C4-2B (cell line): ENCODE measurements around the gene PSMB2.
"Not testable (repeated sequence)": the region's sequence is repeated elsewhere in the genome, so short reads cannot be mapped to it uniquely, and the experiment has no call there.

Experiments used
- H3K27ac ChIP-seq: fragments of 450-650 bp; 2 replicates; pipeline ENCODE4 v1.5.1; 2017
- CTCF ChIP-seq: fragments of 450-650 bp; conservative IDR thresholded peaks from 2 replicates; pipeline ENCODE4 v1.5.1; 2017; ENCODE audit warnings: mild to moderate bottlenecking
- ZFX ChIP-seq: fragments of 450-650 bp; IDR thresholded peaks from 2 replicates; pipeline ENCODE4 v1.6.1; 2017

Gene PSMB2

GRCh38 chr1:35641233-35641866 lies at the start of gene PSMB2:
TSS of gene PSMB2 (minus strand) at chr1:35641526. CDS start at chr1:35641432, 94 bp downstream.
- TF ChIP-seq ZFX: peak; percentile 93
- no peak for TF ChIP-seq CTCF
- peak within 1 kb of the TSS; percentile 85 for H3K27ac ChIP-seq

GRCh38 chr1:35691080-35691479 lies 49.8 kb upstream of the PSMB2 start:
- no peak overlapping the region for H3K27ac ChIP-seq
- no peak for TF ChIP-seq CTCF
- TF ChIP-seq ZFX: no peak

- not testable (repeated sequence) for H3K27ac ChIP-seq
Measured at GRCh38 chr1:35690103-35690502, 48.8 kb upstream of the PSMB2 start.

GRCh38 chr1:35688161-35688560 lies 46.8 kb upstream of the PSMB2 start:
- TF ChIP-seq ZFX: no peak
- no peak for TF ChIP-seq CTCF
- H3K27ac ChIP-seq: no peak overlapping the region

GRCh38 chr1:35683012-35683411 lies 41.7 kb upstream of the PSMB2 start:
- H3K27ac ChIP-seq: no peak overlapping the region
- no peak for TF ChIP-seq ZFX
- TF ChIP-seq CTCF: no peak

- TF ChIP-seq ZFX (no peak), CTCF (no peak)
- H3K27ac ChIP-seq: no peak overlapping the region
Measured at GRCh38 chr1:35680271-35680670, 38.9 kb upstream of the PSMB2 start.

- H3K27ac ChIP-seq: no peak overlapping the region
- TF ChIP-seq ZFX (no peak), CTCF (no peak)
Measured at GRCh38 chr1:35675773-35676172, 34.4 kb upstream of the PSMB2 start.

- no peak overlapping the region for H3K27ac ChIP-seq
- TF ChIP-seq ZFX (no peak), CTCF (no peak)
Measured at GRCh38 chr1:35674111-35674510, 32.8 kb upstream of the PSMB2 start.
